HepG2 (cell line): Measurements from ENCODE around the gene UBAC2. TPM values are rescaled to one million over a fixed set of nuclear protein-coding genes. Genes with fewer than 3 reads are reported as not detected.

Source experiments
- ATAC-seq: fragments of 200-7000 bp; cut with Tn5 transposase; 3 replicates; pipeline ENCODE4 v1.9.1; 2020; ENCODE audit warnings: mild to moderate bottlenecking, moderate library complexity
- BruUV-seq: library from RNA; stranded (reverse); fragments of 400-500 nt; replicated peaks from 2 replicates; lab custom pipeline; 2021; lab: Mats Ljungman, UMichigan
- CTCF ChIA-PET: fragments of 300-600 bp; formaldehyde crosslinking; extraction: SDS; loops from one replicate; lab custom pipeline; 2021; ENCODE audit warnings: low total read pairs, inconsistent platforms, low intra/inter-chr PET ratio; lab: Yijun Ruan, JAX
- POLR2A ChIA-PET: fragments of 350-600 bp; sonication (Branson Sonifier 250); formaldehyde crosslinking; loops from one replicate; lab custom pipeline; 2020; ENCODE audit warnings: antibody characterized with exemption, inconsistent platforms; lab: Yijun Ruan, JAX
- DNase-seq: peaks from one replicate; pipeline ENCODE4 v3.0.0-alpha.2; 2015; ENCODE audit warnings: low spot score
- FAIRE-seq: peaks from 3 replicates; lab custom pipeline; 2011; peaks lifted over from hg19 to GRCh38; lab: Jason Lieb, UNC
- H2AFZ ChIP-seq: one replicate; pipeline ENCODE4 v1.6.1; 2011; ENCODE audit warnings: low read length, inconsistent platforms
- H3K27ac ChIP-seq: fragments of 300-600 bp; 3 replicates; pipeline ENCODE4 v1.8.0; 2011; ENCODE audit warnings: mixed run types, mild to moderate bottlenecking, mixed read lengths, low read length, inconsistent platforms; ENCODE audit not compliant: insufficient read depth; ENCODE audit errors: extremely low read length
- H3K27me3 ChIP-seq, 2 experiments: fragments of 200-600 bp in 1 of 2; 2 replicates in 1 of 2; 3 replicates in 1 of 2; pipeline versions ENCODE4 v1.6.0 to v1.8.0; 2011; ENCODE audit warnings: low read length in 2 of 2, mild to moderate bottlenecking in 2 of 2, moderate library complexity in 2 of 2, inconsistent platforms in 1 of 2; ENCODE audit not compliant: insufficient read depth in 2 of 2, control insufficient read depth in 1 of 2
- H3K36me3 ChIP-seq, 2 experiments: fragments of 200-600 bp in 1 of 2; replicated peaks in 1 of 2; 2 replicates in 1 of 2; 3 replicates in 1 of 2; pipeline versions ENCODE4 v1.5.1 to v1.8.0; 2011; ENCODE audit warnings: low read length in 2 of 2, inconsistent platforms in 1 of 2; ENCODE audit not compliant: insufficient read depth in 2 of 2, control insufficient read depth in 1 of 2
- H3K4me1 ChIP-seq: 2 replicates; pipeline ENCODE4 v1.5.1; 2012; ENCODE audit warnings: low read length, inconsistent platforms; ENCODE audit not compliant: insufficient read depth
- H3K4me2 ChIP-seq: 2 replicates; pipeline ENCODE4 v1.6.0; 2011; ENCODE audit warnings: low read depth, low read length, inconsistent platforms
- H3K4me3 ChIP-seq, 3 experiments: fragments of 200-600 bp in 1 of 3; sonication (generic), shearing (Covaris generic) in 1 of 3; replicated peaks in 1 of 3; 2 replicates each; pipeline ENCODE4 v1.5.1; 2011 to 2016; ENCODE audit warnings: low read length in 3 of 3, inconsistent platforms in 2 of 3, low read depth in 2 of 3, mild to moderate bottlenecking in 2 of 3, control low read depth in 1 of 3, mixed read lengths in 1 of 3; ENCODE audit not compliant: insufficient read depth in 1 of 3
- H3K79me2 ChIP-seq: one replicate; pipeline ENCODE4 v1.6.1; 2011; ENCODE audit warnings: low read length, inconsistent platforms; ENCODE audit not compliant: insufficient read depth
- H3K9ac ChIP-seq: 2 replicates; pipeline ENCODE4 v1.6.0; 2011; ENCODE audit warnings: mild to moderate bottlenecking, low read depth, low read length, inconsistent platforms; ENCODE audit not compliant: insufficient read depth
- H3K9me3 ChIP-seq: 2 replicates; pipeline ENCODE4 v1.5.1; 2012; ENCODE audit warnings: mild to moderate bottlenecking, low read length
- H4K20me1 ChIP-seq: 2 replicates; pipeline ENCODE4 v1.6.0; 2011; ENCODE audit warnings: inconsistent platforms, mild to moderate bottlenecking, low read length, moderate library complexity; ENCODE audit not compliant: insufficient read depth
- ARNTL ChIP-seq: sonication (generic); formaldehyde crosslinking; IDR thresholded peaks from 2 replicates; pipeline ENCODE4 v1.4.0; 2020; ENCODE audit warnings: mild to moderate bottlenecking, missing genetic modification reagents
- CBX5 ChIP-seq: sonication (generic); formaldehyde crosslinking; IDR thresholded peaks from 2 replicates; pipeline ENCODE4 v1.4.0; 2020; ENCODE audit warnings: missing genetic modification reagents, borderline replicate concordance
- E2F1 ChIP-seq: sonication (generic); formaldehyde crosslinking; IDR thresholded peaks from 2 replicates; pipeline ENCODE4 v1.5.0; 2020; ENCODE audit warnings: missing genetic modification reagents
- EHMT2 ChIP-seq: fragments of 200-600 bp; sonication (generic); IDR thresholded peaks from 2 replicates; pipeline ENCODE4 v1.7.0; 2017; ENCODE audit warnings: antibody characterized with exemption, low read depth, low read length, borderline replicate concordance
- HNF4A ChIP-seq: sonication (generic); formaldehyde crosslinking; IDR thresholded peaks from 2 replicates; pipeline ENCODE4 v1.4.0; 2020; ENCODE audit warnings: missing genetic modification reagents
- KDM6A ChIP-seq: IDR thresholded peaks from 2 replicates; pipeline ENCODE4 v1.6.1; 2016; ENCODE audit warnings: low read depth
- PHF20 ChIP-seq: sonication (generic); formaldehyde crosslinking; IDR thresholded peaks from 2 replicates; pipeline ENCODE4 v1.5.0; 2020; ENCODE audit warnings: mild to moderate bottlenecking, missing genetic modification reagents
- PPARG ChIP-seq: conservative IDR thresholded peaks from 2 replicates; pipeline ENCODE4 v1.6.1; 2016; ENCODE audit warnings: missing biosample characterization, missing genetic modification reagents
- SETDB1 ChIP-seq: sonication (generic); formaldehyde crosslinking; IDR thresholded peaks from 2 replicates; pipeline ENCODE4 v1.5.1; 2020; ENCODE audit warnings: missing genetic modification reagents, mild to moderate bottlenecking, borderline replicate concordance
- STAT5B ChIP-seq: sonication (generic); formaldehyde crosslinking; IDR thresholded peaks from 2 replicates; pipeline ENCODE4 v1.4.0; 2020; ENCODE audit warnings: missing genetic modification reagents
- TERF1 ChIP-seq: sonication (generic); formaldehyde crosslinking; IDR thresholded peaks from 2 replicates; pipeline ENCODE4 v1.8.0; 2022; ENCODE audit warnings: mild to moderate bottlenecking, missing genetic modification reagents, moderate library complexity
- ZBED4 ChIP-seq: sonication (generic); formaldehyde crosslinking; IDR thresholded peaks from 2 replicates; pipeline ENCODE4 v1.4.0; 2020; ENCODE audit warnings: missing genetic modification reagents, borderline replicate concordance
- ZNF18 ChIP-seq: sonication (generic); formaldehyde crosslinking; IDR thresholded peaks from 2 replicates; pipeline ENCODE4 v1.8.0; 2022; ENCODE audit warnings: mild to moderate bottlenecking, missing genetic modification reagents; ENCODE audit not compliant: insufficient replicate concordance
- ZNF660 ChIP-seq: sonication (generic); formaldehyde crosslinking; IDR thresholded peaks from 2 replicates; pipeline ENCODE4 v1.5.1; 2020; ENCODE audit warnings: mild to moderate bottlenecking, low read depth, missing genetic modification reagents, borderline replicate concordance
- ZSCAN25 ChIP-seq: sonication (generic); formaldehyde crosslinking; IDR thresholded peaks from 2 replicates; pipeline ENCODE4 v1.8.0; 2022; ENCODE audit warnings: mild to moderate bottlenecking, missing genetic modification reagents
- WGBS: methylation state at CpG from one replicate; pipeline ENCODE4 v1.1.6; 2017; ENCODE audit warnings: low lambda C conversion rate; 5-methylcytosine and 5-hydroxymethylcytosine counted together
- in situ Hi-C: cut with HindIII; loops from 2 replicates; pipeline ENCODE4 v1.10.0; 2017; ENCODE audit warnings: low pct_unique_long_range_greater_than_20kb; ENCODE audit not compliant: extremely low pct_ligation_motif_present
- intact Hi-C: fragments of 100-400 bp; cut with micrococcal nuclease; formaldehyde crosslinking; loops from one replicate; pipeline ENCODE4 v1.10.0; 2022; ENCODE audit not compliant: unreplicated experiment
- polyA plus RNA-seq, 8 experiments: library from polyadenylated mRNA; depleted of rRNA in 3 of 8; stranded (reverse) in 7 of 8; unstranded in 1 of 8; fragments of >200 nt; fragmentation: Illumina TruSeq in 4 of 8; extraction: Trizol in 4 of 8; gene quantifications; 2 replicates each; pipeline versions ENCODE4 v1.2.1 to v1.2.3, GENCODE V29; 2011 to 2016; ENCODE audit warnings: low read depth in 4 of 8, missing spikeins in 1 of 8, mixed read lengths in 1 of 8; ENCODE audit not compliant: insufficient read depth in 1 of 8
- total RNA-seq, 5 experiments: library from RNA; depleted of rRNA; stranded (reverse); fragments of >200 nt; fragmentation: Illumina TruSeq; extraction: Trizol; gene quantifications; 2 replicates each; pipeline ENCODE4 v1.2.3, GENCODE V29; 2016; ENCODE audit warnings: low read depth in 1 of 5

The UBAC2 gene
- total and polyA plus RNA-seq, 2 of the 13 experiments (the other 11 are each of a cell fraction or from before 2014, with no cell fraction given), result 61.3 to 80.8 TPM

GRCh38 chr13:99334221-99334620 lies 133.6 kb downstream of the UBAC2 start:
- Histone ChIP-seq H3K27ac (no peak overlapping the region), H3K27me3 (no peaks in the 10 kb centered on the region), H3K4me1 (peaks cover 20% of the 10 kb centered on the region), H3K9me3 (no peaks in the 10 kb centered on the region), H3K9ac (no peak overlapping the region), H3K4me3 (no peak overlapping the region), H2AFZ (no peak overlapping the region), H3K4me2 (no peak overlapping the region), H4K20me1 (no peaks in the 10 kb centered on the region), H3K36me3 (peaks cover 4 to 8% of the 10 kb centered on the region in 2 experiments; a peak in 1 of 5 replicates), H3K79me2 (no peaks in the 10 kb centered on the region)
- ChIA-PET CTCF (no interaction called here), POLR2A (no interaction called here)
- no peak for FAIRE-seq
- in situ Hi-C loops, result no loop called here
- TF ChIP-seq PHF20 (CRISPR knock-in tag) (no peak), STAT5B (CRISPR knock-in tag) (no peak), ZBED4 (CRISPR knock-in tag) (no peak), SETDB1 (CRISPR knock-in tag) (no peak), ZNF18 (CRISPR knock-in tag) (no peak), TERF1 (CRISPR knock-in tag) (no peak), CBX5 (no peak), ARNTL (CRISPR knock-in tag) (no peak), PPARG (CRISPR knock-in tag) (no peak), KDM6A (CRISPR knock-in tag) (no peak), ZNF660 (CRISPR knock-in tag) (no peak), ZSCAN25 (CRISPR knock-in tag) (no peak), EHMT2 (no peak), HNF4A (CRISPR knock-in tag) (no peak), E2F1 (CRISPR knock-in tag) (no peak)
- intact Hi-C loops, result no loop called here
- BruUV-seq, result no TSS peak
- WGBS, result 95% methylated on average over 3 of the region's 3 CpGs
- no peak for ATAC-seq
- DNase-seq, result no peak
